IMR-90 (cell line): Measurements from ENCODE around the gene MIEF2. TPM values are rescaled to one million over a fixed set of nuclear protein-coding genes. Genes with fewer than 3 reads are reported as not detected.
"Not testable (repeated sequence)": the region's sequence is repeated elsewhere in the genome, so short reads cannot be mapped to it uniquely, and the experiment has no call there.

ENCODE experiments used
- ATAC-seq: fragments of 200-7000 bp; cut with Tn5 transposase; 2 replicates; pipeline ENCODE4 v1.9.1; 2020; ENCODE audit warnings: low read depth, mild to moderate bottlenecking, moderate library complexity
- BruUV-seq: library from RNA; stranded (reverse); fragments of 400-500 nt; replicated peaks from 2 replicates; lab custom pipeline; 2021; lab: Mats Ljungman, UMichigan
- CTCF ChIA-PET: fragments of 300-600 bp; formaldehyde crosslinking; extraction: SDS; loops from one replicate; lab custom pipeline; 2021; ENCODE audit warnings: antibody characterized with exemption; lab: Yijun Ruan, JAX
- POLR2A ChIA-PET: fragments of 300-600 bp; sonication (Branson Sonifier 250); formaldehyde crosslinking; loops from one replicate; lab custom pipeline; 2022; ENCODE audit warnings: antibody characterized with exemption; ENCODE audit not compliant: unreplicated experiment; lab: Charles Lee
- DNase-seq: peaks from one replicate; pipeline ENCODE4 v3.0.0; 2013
- H2AFZ ChIP-seq: replicated peaks from 2 replicates; pipeline ENCODE3; 2013; ENCODE audit warnings: low read length, mild to moderate bottlenecking; ENCODE audit not compliant: poor library complexity
- H2AK5ac ChIP-seq: 2 replicates; pipeline ENCODE4 v1.6.1; 2013; ENCODE audit warnings: low read depth, low read length, inconsistent platforms
- H2AK9ac ChIP-seq: replicated peaks from 2 replicates; pipeline ENCODE3; 2013; ENCODE audit warnings: mild to moderate bottlenecking, low read depth, low read length, moderate library complexity; ENCODE audit not compliant: poor library complexity
- H2BK120ac ChIP-seq: 2 replicates; pipeline ENCODE4 v1.6.1; 2013; ENCODE audit warnings: low read depth, low read length, inconsistent platforms
- H2BK15ac ChIP-seq: 3 replicates; pipeline ENCODE4 v1.6.1; 2013; ENCODE audit warnings: low read depth, low read length, inconsistent platforms
- H2BK20ac ChIP-seq: 2 replicates; pipeline ENCODE4 v1.6.1; 2013; ENCODE audit warnings: low read depth, mild to moderate bottlenecking, inconsistent platforms, low read length, moderate library complexity
- H2BK5ac ChIP-seq: 2 replicates; pipeline ENCODE4 v1.6.1; 2013; ENCODE audit warnings: mild to moderate bottlenecking, low read depth, low read length, inconsistent platforms; ENCODE audit not compliant: poor library complexity, severe bottlenecking
- H3K14ac ChIP-seq: replicated peaks from 2 replicates; pipeline ENCODE4 v1.6.1; 2013; ENCODE audit warnings: low read depth, low read length, inconsistent platforms
- H3K18ac ChIP-seq: 2 replicates; pipeline ENCODE4 v1.6.1; 2013; ENCODE audit warnings: low read depth, low read length, control low read depth
- H3K23ac ChIP-seq: 2 replicates; pipeline ENCODE4 v1.6.1; 2013; ENCODE audit warnings: low read depth, low read length, inconsistent platforms
- H3K27ac ChIP-seq: 2 replicates; pipeline ENCODE4 v1.5.1; 2013; ENCODE audit warnings: mild to moderate bottlenecking, control low read depth, low read length; ENCODE audit not compliant: insufficient read depth
- H3K27me3 ChIP-seq: 2 replicates; pipeline ENCODE4 v1.6.1; 2013; ENCODE audit warnings: low read length; ENCODE audit not compliant: control insufficient read depth, insufficient read depth
- H3K36me3 ChIP-seq: 2 replicates; pipeline ENCODE4 v1.6.1; 2013; ENCODE audit warnings: low read length, mixed read lengths; ENCODE audit not compliant: control insufficient read depth, insufficient read depth
- H3K4ac ChIP-seq: 2 replicates; pipeline ENCODE4 v1.6.1; 2013; ENCODE audit warnings: low read depth, low read length, inconsistent platforms
- H3K4me1 ChIP-seq: 2 replicates; pipeline ENCODE4 v1.6.1; 2013; ENCODE audit warnings: low read length, mixed read lengths; ENCODE audit not compliant: control insufficient read depth, insufficient read depth
- H3K4me2 ChIP-seq: 2 replicates; pipeline ENCODE4 v1.6.1; 2013; ENCODE audit warnings: low read depth, mild to moderate bottlenecking, control low read depth, low read length, moderate library complexity
- H3K4me3 ChIP-seq: 2 replicates; pipeline ENCODE4 v1.5.1; 2013; ENCODE audit warnings: low read depth, mild to moderate bottlenecking, control low read depth, low read length, moderate library complexity; ENCODE audit not compliant: insufficient read depth
- H3K56ac ChIP-seq: 2 replicates; pipeline ENCODE4 v1.6.1; 2013; ENCODE audit warnings: low read length, inconsistent platforms; ENCODE audit not compliant: insufficient read depth; ENCODE audit errors: extremely low read depth
- H3K79me1 ChIP-seq, 2 experiments: 2 replicates each; pipeline ENCODE4 v1.6.1; 2013; ENCODE audit warnings: low read length in 2 of 2, inconsistent platforms in 1 of 2, low read depth in 1 of 2
- H3K9ac ChIP-seq: 2 replicates; pipeline ENCODE4 v1.6.1; 2013; ENCODE audit warnings: low read depth, low read length, control low read depth
- H3K9me1 ChIP-seq: 2 replicates; pipeline ENCODE4 v1.6.1; 2013; ENCODE audit warnings: low read length, inconsistent platforms; ENCODE audit not compliant: insufficient read depth
- H3K9me3 ChIP-seq: 2 replicates; pipeline ENCODE4 v1.6.1; 2013; ENCODE audit warnings: low read length; ENCODE audit not compliant: control insufficient read depth, insufficient read depth
- H4K20me1 ChIP-seq: 2 replicates; pipeline ENCODE4 v1.6.1; 2013; ENCODE audit warnings: low read length, inconsistent platforms; ENCODE audit not compliant: insufficient read depth
- H4K5ac ChIP-seq: 2 replicates; pipeline ENCODE4 v1.6.1; 2013; ENCODE audit warnings: mild to moderate bottlenecking, low read depth, low read length, control low read depth
- H4K8ac ChIP-seq, 2 experiments: 2 replicates each; pipeline ENCODE4 v1.6.1; 2013; ENCODE audit warnings: low read depth in 2 of 2, low read length in 2 of 2, control low read depth in 1 of 2, inconsistent platforms in 1 of 2
- H4K91ac ChIP-seq: 2 replicates; pipeline ENCODE4 v1.6.1; 2013; ENCODE audit warnings: low read depth, low read length, inconsistent platforms; ENCODE audit not compliant: insufficient read depth
- WGBS, 2 experiments: methylation state at CpG; one replicate each; pipeline versions ENCODE4 v1.1.5 to v1.1.7; 2013; ENCODE audit warnings: missing lambda C conversion rate in 2 of 2; ENCODE audit not compliant: insufficient read length in 1 of 2; ENCODE audit errors: extremely low coverage in 2 of 2; 5-methylcytosine and 5-hydroxymethylcytosine counted together
- dilution Hi-C: fragments of 300-500 bp; cut with HindIII; formaldehyde crosslinking; loops from one replicate; pipeline ENCODE4 v1.14.3; 2018; ENCODE audit warnings: low sequenced_read_pairs; ENCODE audit not compliant: unreplicated experiment
- in situ Hi-C: fragments of 300-500 bp; cut with MboI; formaldehyde crosslinking; loops from 3 replicates; pipeline ENCODE4 v1.14.3; 2019; ENCODE audit warnings: low sequenced_read_pairs, inconsistent platforms, mixed read lengths
- intact Hi-C: fragments of 100-400 bp; cut with micrococcal nuclease; formaldehyde crosslinking; loops from 2 replicates; pipeline ENCODE4 v1.10.0; 2022
- polyA plus RNA-seq, 3 experiments: library from polyadenylated mRNA; depleted of rRNA; stranded (reverse); fragments of >200 nt; gene quantifications; 2 replicates each; pipeline ENCODE4 v1.2.3, GENCODE V29; 2012; ENCODE audit warnings: low replicate concordance in 1 of 3
- total RNA-seq: library from RNA; depleted of rRNA; stranded (reverse); fragments of >200 nt; gene quantifications from 2 replicates; pipeline ENCODE4 v1.2.3, GENCODE V29; 2012

Gene MIEF2
- total and polyA plus RNA-seq, 2 of the 4 experiments (the other 2 are of a cell fraction): 9.1 to 26.6 TPM

- H3K27me3 ChIP-seq, dilution Hi-C loops, H3K36me3 ChIP-seq, H2AK5ac ChIP-seq, H3K18ac ChIP-seq, H3K9ac ChIP-seq, in situ Hi-C loops, H2BK120ac ChIP-seq, H3K14ac ChIP-seq, H2AFZ ChIP-seq, ATAC-seq, H2BK15ac ChIP-seq, H3K9me3 ChIP-seq, H3K56ac ChIP-seq, H4K20me1 ChIP-seq, H4K8ac ChIP-seq, H3K27ac ChIP-seq, BruUV-seq, H2BK5ac ChIP-seq, POLR2A ChIA-PET, H2AK9ac ChIP-seq, CTCF ChIA-PET, H2BK20ac ChIP-seq, H4K5ac ChIP-seq, H3K4me2 ChIP-seq, H3K79me1 ChIP-seq, H3K4me3 ChIP-seq, H3K23ac ChIP-seq, H3K4ac ChIP-seq, DNase-seq, H4K91ac ChIP-seq: not testable (repeated sequence)
- peaks cover 12% of the 10 kb centered on the region for H3K4me1 ChIP-seq
- intact Hi-C loops: loop anchor here (1.0 kb wide), 1 partner anchor 76 kb away; no protein-coding TSS in a partner anchor
- H3K9me1 ChIP-seq: peaks cover 14% of the 10 kb centered on the region
- 74% methylated on average over 5 of the region's 11 CpGs; no CpG with 5 or more reads in 1 of the 2 experiments for WGBS, 2 experiments
These were observed 43.6 kb upstream of the MIEF2 start for GRCh38 chr17:18216906-18217305.
